ENCODE data around the gene NFATC1.

Gene NFATC1

GRCh38 chr18:79572093-79572780 is 176.5 kb downstream of the NFATC1 start:
- H3K36me3 ChIP-seq (ENCODE audit: low read depth) = no peaks in the 10 kb centered on the region
- no peak overlapping the region for H3K27ac ChIP-seq (ENCODE audit: poor library complexity, severe bottlenecking)
- TF ChIP-seq, protein P1, sequence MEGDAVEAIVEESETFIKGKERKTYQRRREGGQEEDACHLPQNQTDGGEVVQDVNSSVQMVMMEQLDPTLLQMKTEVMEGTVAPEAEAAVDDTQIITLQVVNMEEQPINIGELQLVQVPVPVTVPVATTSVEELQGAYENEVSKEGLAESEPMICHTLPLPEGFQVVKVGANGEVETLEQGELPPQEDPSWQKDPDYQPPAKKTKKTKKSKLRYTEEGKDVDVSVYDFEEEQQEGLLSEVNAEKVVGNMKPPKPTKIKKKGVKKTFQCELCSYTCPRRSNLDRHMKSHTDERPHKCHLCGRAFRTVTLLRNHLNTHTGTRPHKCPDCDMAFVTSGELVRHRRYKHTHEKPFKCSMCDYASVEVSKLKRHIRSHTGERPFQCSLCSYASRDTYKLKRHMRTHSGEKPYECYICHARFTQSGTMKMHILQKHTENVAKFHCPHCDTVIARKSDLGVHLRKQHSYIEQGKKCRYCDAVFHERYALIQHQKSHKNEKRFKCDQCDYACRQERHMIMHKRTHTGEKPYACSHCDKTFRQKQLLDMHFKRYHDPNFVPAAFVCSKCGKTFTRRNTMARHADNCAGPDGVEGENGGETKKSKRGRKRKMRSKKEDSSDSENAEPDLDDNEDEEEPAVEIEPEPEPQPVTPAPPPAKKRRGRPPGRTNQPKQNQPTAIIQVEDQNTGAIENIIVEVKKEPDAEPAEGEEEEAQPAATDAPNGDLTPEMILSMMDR (IDR thresholded peaks at IDR 0.05; ENCODE audit: poor library complexity, severe bottlenecking) = no peak
- H3K9me3 ChIP-seq (ENCODE audit: severe bottlenecking) = peaks cover 8% of the 10 kb centered on the region
- no peaks in the 10 kb centered on the region for H3K27me3 ChIP-seq (ENCODE audit: insufficient read depth, poor library complexity, severe bottlenecking)
- DNase-seq (ENCODE audit: low spot score) (no peak), ATAC-seq (ENCODE audit: low read depth) (no peak)
- peaks cover 24% of the 10 kb centered on the region for H3K4me1 ChIP-seq (ENCODE audit: insufficient read depth, poor library complexity, severe bottlenecking)
- H3K4me3 ChIP-seq (ENCODE audit: severe bottlenecking) = no peak overlapping the region

GRCh38 chr18:79572848-79573451 is 177.2 kb downstream of the NFATC1 start:
- Histone ChIP-seq H3K4me3 (ENCODE audit: severe bottlenecking) (no peak overlapping the region), H3K9me3 (ENCODE audit: severe bottlenecking) (peaks cover 8% of the 10 kb centered on the region), H3K36me3 (ENCODE audit: low read depth) (no peaks in the 10 kb centered on the region), H3K4me1 (ENCODE audit: insufficient read depth, poor library complexity, severe bottlenecking) (peaks cover 17% of the 10 kb centered on the region), H3K27ac (ENCODE audit: poor library complexity, severe bottlenecking) (no peak overlapping the region), H3K27me3 (ENCODE audit: insufficient read depth, poor library complexity, severe bottlenecking) (no peaks in the 10 kb centered on the region)
- ATAC-seq (ENCODE audit: low read depth) (no peak), DNase-seq (ENCODE audit: low spot score) (no peak)
- TF ChIP-seq, protein P1 (IDR thresholded peaks at IDR 0.05; ENCODE audit: poor library complexity, severe bottlenecking) = no peak

- H3K4me1 ChIP-seq (ENCODE audit: insufficient read depth, poor library complexity, severe bottlenecking) = peaks cover 11% of the 10 kb centered on the region
- H3K36me3 ChIP-seq (ENCODE audit: low read depth) = no peaks in the 10 kb centered on the region
- H3K27ac ChIP-seq (ENCODE audit: poor library complexity, severe bottlenecking) = no peak overlapping the region
- no peak for DNase-seq (ENCODE audit: low spot score)
- H3K27me3 ChIP-seq (ENCODE audit: insufficient read depth, poor library complexity, severe bottlenecking) = no peaks in the 10 kb centered on the region
- TF ChIP-seq, protein P1 (IDR thresholded peaks at IDR 0.05; ENCODE audit: poor library complexity, severe bottlenecking) = no peak
- no peak overlapping the region for H3K4me3 ChIP-seq (ENCODE audit: severe bottlenecking)
- ATAC-seq (ENCODE audit: low read depth) = no peak
- peaks cover 8% of the 10 kb centered on the region for H3K9me3 ChIP-seq (ENCODE audit: severe bottlenecking)
These were observed 178.3 kb downstream of the NFATC1 start for GRCh38 chr18:79573921-79574491.

DNA sequence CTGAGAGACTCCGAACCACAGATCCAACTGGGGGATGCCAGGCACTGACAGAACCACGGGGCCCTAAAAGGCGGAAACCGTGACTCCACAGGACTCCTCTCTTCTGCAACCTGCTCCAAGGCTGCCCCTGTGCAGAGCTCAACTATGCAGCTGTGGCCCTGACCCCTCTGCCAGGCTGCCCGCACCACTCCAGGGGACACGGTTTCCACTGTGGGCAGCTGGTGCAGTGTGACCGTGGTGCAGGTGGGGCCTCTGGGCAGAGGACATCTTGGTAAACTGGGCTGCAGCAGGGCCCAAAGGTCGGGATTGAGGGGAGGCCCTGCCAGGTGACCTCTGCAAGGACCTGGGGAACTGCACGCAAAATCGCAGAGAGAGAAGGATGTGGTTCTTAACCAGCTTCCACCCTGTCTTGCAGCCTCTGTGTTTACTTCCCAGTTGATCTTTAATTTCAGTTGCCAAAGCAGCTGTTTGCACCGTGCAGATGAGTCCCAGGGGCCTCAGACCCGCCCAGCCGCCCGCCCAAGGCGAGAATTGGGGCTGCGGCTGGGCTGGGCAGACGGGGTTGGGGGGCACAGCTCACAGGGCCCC is 179.3 kb downstream of the NFATC1 start:
- no peak for DNase-seq (ENCODE audit: low spot score)
- no peaks in the 10 kb centered on the region for H3K27me3 ChIP-seq (ENCODE audit: insufficient read depth, poor library complexity, severe bottlenecking)
- H3K27ac ChIP-seq (ENCODE audit: poor library complexity, severe bottlenecking) = no peak overlapping the region
- TF ChIP-seq, protein P1 (IDR thresholded peaks at IDR 0.05; ENCODE audit: poor library complexity, severe bottlenecking) = no peak
- H3K36me3 ChIP-seq (ENCODE audit: low read depth) = no peaks in the 10 kb centered on the region
- no peak overlapping the region for H3K4me3 ChIP-seq (ENCODE audit: severe bottlenecking)
- ATAC-seq (ENCODE audit: low read depth) = no peak
- peaks cover 11% of the 10 kb centered on the region for H3K4me1 ChIP-seq (ENCODE audit: insufficient read depth, poor library complexity, severe bottlenecking)
- peaks cover 8% of the 10 kb centered on the region for H3K9me3 ChIP-seq (ENCODE audit: severe bottlenecking)
